H1 (cell line): ENCODE measurements around the gene ZNF397. TPM values are rescaled to one million over a fixed set of nuclear protein-coding genes. Genes with fewer than 3 reads are reported as not detected.

Experiments used
- CHD7 ChIP-seq: fragments of 300-600 bp; sonication (generic); IDR thresholded peaks from 2 replicates; pipeline ENCODE4 v1.7.1; 2012; ENCODE audit warnings: low read length, moderate library complexity, mild to moderate bottlenecking, inconsistent platforms; ENCODE audit not compliant: insufficient replicate concordance
- polyA plus RNA-seq, 7 experiments: library from polyadenylated mRNA; depleted of rRNA in 3 of 7; stranded (reverse) in 5 of 7; unstranded in 2 of 7; fragments of >200 nt in 5 of 7; fragments of 200-250 nt in 2 of 7; gene quantifications; 1 replicate in 5 of 7; 2 replicates in 1 of 7; 4 replicates in 1 of 7; pipeline versions ENCODE4 v1.2.1 to v1.2.3, GENCODE V29; 2011 to 2013; ENCODE audit warnings: missing spikeins in 2 of 7, mixed read lengths in 2 of 7
- total RNA-seq: library from RNA; stranded (reverse); fragmentation: NEBNext Ultra II Directional; extraction: Animal tissue kit (Norgen Biotek cat#: 25700); gene quantifications from 2 replicates; pipeline ENCODE4 v1.2.1, GENCODE V29; 2021

The ZNF397 gene
- total and polyA plus RNA-seq, 2 of the 8 experiments (the other 6 are each of a cell fraction or from before 2014, with no cell fraction given), result 9.8 to 39.5 TPM

- TF ChIP-seq CHD7, result no peak
Observed at GRCh38 chr18:35215026-35215425, 25.8 kb upstream of the ZNF397 start (continued).
